Measurements from ENCODE around the gene DNAH7.

DNA sequence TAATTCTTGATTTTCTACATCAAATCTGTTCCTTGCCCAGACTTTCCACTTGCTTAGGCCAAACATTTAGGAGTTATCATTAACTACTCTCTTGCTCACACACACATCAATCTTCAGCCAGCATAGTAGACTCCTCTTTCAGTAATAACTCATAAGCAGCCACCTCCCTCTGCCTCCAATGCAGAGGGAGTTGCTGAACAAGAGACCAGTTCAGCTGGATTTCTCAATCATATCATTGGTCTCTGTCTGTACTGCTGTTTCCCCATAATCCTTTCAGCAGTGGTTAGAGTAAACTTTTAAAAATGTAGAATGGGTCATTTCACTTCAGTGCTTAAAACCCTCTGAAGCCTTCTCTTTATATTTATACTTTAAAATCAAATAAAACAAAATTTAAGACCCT is 298.7 kb downstream of the DNAH7 start:
- TF ChIP-seq, protein P1, sequence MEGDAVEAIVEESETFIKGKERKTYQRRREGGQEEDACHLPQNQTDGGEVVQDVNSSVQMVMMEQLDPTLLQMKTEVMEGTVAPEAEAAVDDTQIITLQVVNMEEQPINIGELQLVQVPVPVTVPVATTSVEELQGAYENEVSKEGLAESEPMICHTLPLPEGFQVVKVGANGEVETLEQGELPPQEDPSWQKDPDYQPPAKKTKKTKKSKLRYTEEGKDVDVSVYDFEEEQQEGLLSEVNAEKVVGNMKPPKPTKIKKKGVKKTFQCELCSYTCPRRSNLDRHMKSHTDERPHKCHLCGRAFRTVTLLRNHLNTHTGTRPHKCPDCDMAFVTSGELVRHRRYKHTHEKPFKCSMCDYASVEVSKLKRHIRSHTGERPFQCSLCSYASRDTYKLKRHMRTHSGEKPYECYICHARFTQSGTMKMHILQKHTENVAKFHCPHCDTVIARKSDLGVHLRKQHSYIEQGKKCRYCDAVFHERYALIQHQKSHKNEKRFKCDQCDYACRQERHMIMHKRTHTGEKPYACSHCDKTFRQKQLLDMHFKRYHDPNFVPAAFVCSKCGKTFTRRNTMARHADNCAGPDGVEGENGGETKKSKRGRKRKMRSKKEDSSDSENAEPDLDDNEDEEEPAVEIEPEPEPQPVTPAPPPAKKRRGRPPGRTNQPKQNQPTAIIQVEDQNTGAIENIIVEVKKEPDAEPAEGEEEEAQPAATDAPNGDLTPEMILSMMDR (IDR thresholded peaks at IDR 0.05): no peak
- TF ChIP-seq POLR2A (IDR thresholded peaks at IDR 0.05): no peak
- TF ChIP-seq EP300 (IDR thresholded peaks at IDR 0.05): no peak

All from tibial nerve (tissue), 4 donors.